ENCODE data around the gene DNAJC13. TPM values are rescaled to one million over a fixed set of nuclear protein-coding genes. Genes with fewer than 3 reads are reported as not detected.

Gene DNAJC13
- total and polyA plus RNA-seq, 2 experiments from 2014 or later: 15.1 to 55.4 TPM

DNA sequence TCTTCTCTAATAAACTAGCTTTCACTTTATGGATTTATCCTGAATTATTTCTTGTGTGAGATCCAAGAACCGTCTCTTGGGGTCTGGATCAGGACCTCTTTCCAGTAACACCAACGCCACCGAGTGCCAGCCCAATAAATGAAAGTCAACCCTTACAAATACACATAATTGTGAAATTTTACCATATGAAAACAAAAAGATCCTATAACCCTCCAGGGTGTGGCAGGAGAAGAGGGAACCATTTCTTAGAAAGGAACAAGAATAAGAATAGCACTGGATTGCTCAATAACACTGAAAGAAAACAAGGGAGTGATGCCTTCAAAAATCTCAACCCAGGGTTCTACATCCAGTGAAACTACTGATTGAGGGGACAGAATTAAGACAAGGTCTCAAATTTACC lies 128.2 kb downstream of the DNAJC13 start:
- H3K79me2 ChIP-seq: no peaks in the 10 kb centered on the region
- no peak overlapping the region for H2AFZ ChIP-seq
- H4K20me1 ChIP-seq (ENCODE audit: insufficient read depth, poor library complexity, severe bottlenecking): no peaks in the 10 kb centered on the region
- no peak overlapping the region for H3K4me2 ChIP-seq
- no peak for DNase-seq (ENCODE audit: low spot score)
- H3K4me1 ChIP-seq (ENCODE audit: insufficient read depth): peaks cover 6% of the 10 kb centered on the region
- no peaks in the 10 kb centered on the region for H3K27me3 ChIP-seq
- H3K27ac ChIP-seq: no peak overlapping the region
- WGBS (ENCODE audit: low lambda C conversion rate, missing lambda C conversion rate): 92% methylated on average over 3 of the region's 3 CpGs
- H3K4me3 ChIP-seq: no peak overlapping the region
- no peak for TF ChIP-seq EZH2 (IDR thresholded peaks at IDR 0.05; ENCODE audit: borderline replicate concordance)
- no peak for TF ChIP-seq EZH2phosphoT487 (IDR thresholded peaks at IDR 0.05; ENCODE audit: low read depth, severe bottlenecking, unreplicated experiment)
- TF ChIP-seq, protein P1, sequence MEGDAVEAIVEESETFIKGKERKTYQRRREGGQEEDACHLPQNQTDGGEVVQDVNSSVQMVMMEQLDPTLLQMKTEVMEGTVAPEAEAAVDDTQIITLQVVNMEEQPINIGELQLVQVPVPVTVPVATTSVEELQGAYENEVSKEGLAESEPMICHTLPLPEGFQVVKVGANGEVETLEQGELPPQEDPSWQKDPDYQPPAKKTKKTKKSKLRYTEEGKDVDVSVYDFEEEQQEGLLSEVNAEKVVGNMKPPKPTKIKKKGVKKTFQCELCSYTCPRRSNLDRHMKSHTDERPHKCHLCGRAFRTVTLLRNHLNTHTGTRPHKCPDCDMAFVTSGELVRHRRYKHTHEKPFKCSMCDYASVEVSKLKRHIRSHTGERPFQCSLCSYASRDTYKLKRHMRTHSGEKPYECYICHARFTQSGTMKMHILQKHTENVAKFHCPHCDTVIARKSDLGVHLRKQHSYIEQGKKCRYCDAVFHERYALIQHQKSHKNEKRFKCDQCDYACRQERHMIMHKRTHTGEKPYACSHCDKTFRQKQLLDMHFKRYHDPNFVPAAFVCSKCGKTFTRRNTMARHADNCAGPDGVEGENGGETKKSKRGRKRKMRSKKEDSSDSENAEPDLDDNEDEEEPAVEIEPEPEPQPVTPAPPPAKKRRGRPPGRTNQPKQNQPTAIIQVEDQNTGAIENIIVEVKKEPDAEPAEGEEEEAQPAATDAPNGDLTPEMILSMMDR (IDR thresholded peaks at IDR 0.05; ENCODE audit: poor library complexity): no peak
- H3K9me2 ChIP-seq (replicated peaks; ENCODE audit: insufficient read depth): no peaks in the 10 kb centered on the region
- H3K9me3 ChIP-seq (ENCODE audit: low read depth): no peaks in the 10 kb centered on the region
- no peaks in the 10 kb centered on the region for H3K36me3 ChIP-seq (replicated peaks; ENCODE audit: insufficient read depth, low read depth)

DNA sequence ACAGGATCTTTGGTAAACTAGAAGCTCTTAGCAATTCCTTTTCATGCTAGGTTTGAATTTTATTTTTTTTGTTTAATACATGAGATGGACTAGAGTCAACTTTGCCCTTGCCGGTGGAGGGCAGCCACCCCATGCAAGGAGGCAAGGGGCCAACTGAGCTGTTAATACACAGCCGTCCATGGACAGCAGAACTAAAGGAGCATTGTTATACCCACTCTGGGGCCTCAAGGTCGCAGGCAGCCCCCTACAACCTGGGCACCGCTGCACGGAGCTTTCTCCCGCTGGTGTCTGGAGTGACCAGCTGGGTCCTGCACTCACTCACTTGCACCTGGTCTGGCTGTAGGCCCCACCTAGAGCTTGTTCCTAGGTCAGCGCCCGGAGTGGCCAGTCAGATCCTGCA lies 131.9 kb downstream of the DNAJC13 start:
- no peak overlapping the region for H3K27ac ChIP-seq
- WGBS (ENCODE audit: low lambda C conversion rate, missing lambda C conversion rate): 95% methylated on average over 8 of the region's 8 CpGs
- no peaks in the 10 kb centered on the region for H3K9me3 ChIP-seq (ENCODE audit: low read depth)
- H3K4me1 ChIP-seq (ENCODE audit: insufficient read depth): no peaks in the 10 kb centered on the region
- H3K4me2 ChIP-seq: no peak overlapping the region
- TF ChIP-seq, protein P1 (IDR thresholded peaks at IDR 0.05; ENCODE audit: poor library complexity): no peak
- no peak for TF ChIP-seq EZH2 (IDR thresholded peaks at IDR 0.05; ENCODE audit: borderline replicate concordance)
- no peak for TF ChIP-seq EZH2phosphoT487 (IDR thresholded peaks at IDR 0.05; ENCODE audit: low read depth, severe bottlenecking, unreplicated experiment)
- no peak overlapping the region for H2AFZ ChIP-seq
- H4K20me1 ChIP-seq (ENCODE audit: insufficient read depth, poor library complexity, severe bottlenecking): no peaks in the 10 kb centered on the region
- no peaks in the 10 kb centered on the region for H3K27me3 ChIP-seq
- no peak for DNase-seq (ENCODE audit: low spot score)
- no peaks in the 10 kb centered on the region for H3K9me2 ChIP-seq (replicated peaks; ENCODE audit: insufficient read depth)
- no peaks in the 10 kb centered on the region for H3K79me2 ChIP-seq
- H3K36me3 ChIP-seq (replicated peaks; ENCODE audit: insufficient read depth, low read depth): no peaks in the 10 kb centered on the region
- H3K4me3 ChIP-seq: no peak overlapping the region

DNA sequence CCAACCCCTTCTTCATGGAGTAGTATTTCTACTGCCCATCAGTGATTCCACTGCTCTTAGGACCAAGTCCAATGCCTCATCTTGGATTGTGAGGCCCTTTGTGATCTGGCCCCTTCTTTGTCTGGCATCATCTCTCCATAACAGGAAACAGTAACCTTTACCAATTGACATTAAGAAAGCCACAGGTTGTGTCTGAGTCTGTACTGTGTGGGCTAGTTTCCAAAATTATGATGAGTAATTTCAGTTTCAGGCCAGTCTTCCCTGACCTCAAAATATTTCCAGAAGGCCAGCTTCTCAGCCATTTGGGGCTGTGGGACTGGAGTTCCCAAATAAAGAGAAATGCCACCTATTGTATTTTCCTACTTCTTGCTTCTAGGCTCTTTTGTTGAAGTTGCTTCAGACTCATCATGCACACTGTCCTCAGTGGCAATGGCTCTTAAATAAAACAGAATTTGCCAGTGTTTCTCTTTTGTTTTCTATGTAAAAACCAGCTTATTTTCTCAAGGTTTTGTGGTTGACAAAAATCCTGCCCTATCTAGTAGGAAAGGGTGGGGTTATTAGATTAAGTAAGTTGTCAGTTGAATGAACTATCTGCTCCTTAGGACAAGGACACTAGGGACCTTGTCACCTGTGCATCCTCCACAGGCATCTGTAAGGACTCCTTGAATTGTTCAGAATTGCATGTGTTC lies 132.7 kb downstream of the DNAJC13 start:
- H3K4me1 ChIP-seq (ENCODE audit: insufficient read depth): no peaks in the 10 kb centered on the region
- H3K9me2 ChIP-seq (replicated peaks; ENCODE audit: insufficient read depth): no peaks in the 10 kb centered on the region
- H3K27ac ChIP-seq: no peak overlapping the region
- no peaks in the 10 kb centered on the region for H3K36me3 ChIP-seq (replicated peaks; ENCODE audit: insufficient read depth, low read depth)
- H2AFZ ChIP-seq: no peak overlapping the region
- TF ChIP-seq, protein P1 (IDR thresholded peaks at IDR 0.05; ENCODE audit: poor library complexity): no peak
- TF ChIP-seq EZH2 (IDR thresholded peaks at IDR 0.05; ENCODE audit: borderline replicate concordance) (no peak), EZH2phosphoT487 (IDR thresholded peaks at IDR 0.05; ENCODE audit: low read depth, severe bottlenecking, unreplicated experiment) (no peak)
- no peak overlapping the region for H3K4me2 ChIP-seq
- H4K20me1 ChIP-seq (ENCODE audit: insufficient read depth, poor library complexity, severe bottlenecking): no peaks in the 10 kb centered on the region
- no peak for DNase-seq (ENCODE audit: low spot score)
- H3K4me3 ChIP-seq: no peak overlapping the region
- H3K79me2 ChIP-seq: no peaks in the 10 kb centered on the region
- H3K9me3 ChIP-seq (ENCODE audit: low read depth): no peaks in the 10 kb centered on the region
- H3K27me3 ChIP-seq: no peaks in the 10 kb centered on the region
